ENCODE measurements around the gene KCTD13. TPM values are rescaled to one million over a fixed set of nuclear protein-coding genes. Genes with fewer than 3 reads are reported as not detected.
A peak's percentile ranks its signal among the peaks of the same experiment; 100 is the strongest.

The KCTD13 gene
- total and polyA plus RNA-seq, 10 of the 15 experiments (the other 5 are each of a cell fraction or from before 2014, with no cell fraction given) = 3.3 to 29.2 (median 12.5) TPM

- Histone ChIP-seq H3K9me3 (replicated peaks; ENCODE audit: control insufficient read depth, insufficient read depth, low read length) (no peaks in the 10 kb centered on the region), H3K4me3 (peak within 1 kb of the TSS; percentile 92), H3K4me2 (ENCODE audit: control insufficient read depth, insufficient read depth) (peak within 1 kb of the TSS; percentile 80), H3K4me1 (ENCODE audit: control insufficient read depth, insufficient read depth, low read length) (peaks cover 4% of the 10 kb centered on the region), H3K79me2 (ENCODE audit: control insufficient read depth, insufficient read depth, low read length) (peaks cover 7% of the 10 kb centered on the region), H3K27ac (ENCODE audit: control insufficient read depth, insufficient read depth) (peak within 1 kb of the TSS; percentile 95), H2AFZ (ENCODE audit: control insufficient read depth, low read depth, low read length) (peak within 1 kb of the TSS; percentile 100), H4K20me1 (ENCODE audit: control insufficient read depth, insufficient read depth) (no peaks in the 10 kb centered on the region), H3K36me3 (ENCODE audit: control insufficient read depth in 2 of 2, insufficient read depth in 2 of 2, low read length in 1 of 2) (peaks cover 0 to 3% of the 10 kb centered on the region in 2 experiments; a peak in 2 of 4 replicates), H3K9ac (ENCODE audit: control insufficient read depth, insufficient read depth, low read length) (peak within 1 kb of the TSS; percentile 77), H3K27me3 (replicated peaks in 1 of 2; ENCODE audit: control insufficient read depth in 2 of 2, insufficient read depth in 2 of 2, low read length in 1 of 2) (0 out of 4 replicates have a peak, but pooled peaks cover 0 to 1% of the 10 kb centered on the region in 2 experiments)
- FAIRE-seq (peak; percentile 100), ATAC-seq (peak; percentile 99), DNase-seq (ENCODE audit: low read depth, low spot score) (peak; percentile 92)
- ChIA-PET CTCF (interaction anchor here (1.5 kb wide), 1 partner anchor 15 kb away, joined by 6 read pairs; no protein-coding TSS in a partner anchor), SMC1A (ENCODE audit: uncharacterized antibody, unreplicated experiment) (no interaction called here), RAD21 (ENCODE audit: unreplicated experiment) (no interaction called here), POLR2A (interaction anchor here (1.5 kb wide), 1 partner anchor 42 kb away, joined by 6 read pairs; the partner anchor contains the start of gene MVP)
- under 1% methylated on average over 55 of the region's 57 CpGs for WGBS (ENCODE audit: insufficient coverage, insufficient replicate concordance, low lambda C conversion rate, missing lambda C conversion rate)
- intact Hi-C loops (cut with micrococcal nuclease; ENCODE audit: unreplicated experiment) (loop anchor here (5.0 to 10.0 kb wide), 2 partner anchors 41 to 62 kb away; partner anchors contain the start of genes KCTD13 and MVP), in situ Hi-C loops (cut with MboI) (no loop called here)
- BruUV-seq (replicated peaks) = no TSS peak
- TF ChIP-seq CREM (IDR thresholded peaks at IDR 0.05; ENCODE audit: low read depth) (peak; percentile 94), FOXM1 (IDR thresholded peaks at IDR 0.05; ENCODE audit: low read depth, low read length) (peak; percentile 81), REST (IDR thresholded peaks at IDR 0.05; ENCODE audit: low read depth, low read length) (no peak), BACH1 (IDR thresholded peaks at IDR 0.05; ENCODE audit: borderline replicate concordance) (peak; percentile 26; the same call in 1 of the 2 replicates), CBX5 (IDR thresholded peaks at IDR 0.05; ENCODE audit: low read depth) (0 out of 2 replicates have a peak, but pooled peaks have one; percentile 59), LARP7 (IDR thresholded peaks at IDR 0.05) (no peak; the same call in 1 of the 2 replicates), IKZF2 (IDR thresholded peaks at IDR 0.05) (peak in 1 of 2 experiments; percentile 36; a peak in 1 of 4 replicates), SRF (IDR thresholded peaks at IDR 0.05; ENCODE audit: low read depth in 2 of 2, low read length in 2 of 2) (0 out of 4 replicates have a peak, but pooled peaks of 1 of the 2 experiments have one; percentile 9), NFIC (IDR thresholded peaks at IDR 0.05; ENCODE audit: low read depth, low read length) (peak; percentile 80; the same call in 1 of the 2 replicates), CREB1 (IDR thresholded peaks at IDR 0.05; ENCODE audit: low read depth) (peak; percentile 89), ESRRA (IDR thresholded peaks at IDR 0.05; ENCODE audit: low read length) (no peak), NFXL1 (IDR thresholded peaks at IDR 0.05; ENCODE audit: borderline replicate concordance) (no peak), ZNF384 (IDR thresholded peaks at IDR 0.05; ENCODE audit: borderline replicate concordance, low read depth, low read length) (no peak), DPF2 (IDR thresholded peaks at IDR 0.05) (0 out of 2 replicates have a peak, but pooled peaks have one; percentile 38)
- TF ChIP-seq, protein P1, sequence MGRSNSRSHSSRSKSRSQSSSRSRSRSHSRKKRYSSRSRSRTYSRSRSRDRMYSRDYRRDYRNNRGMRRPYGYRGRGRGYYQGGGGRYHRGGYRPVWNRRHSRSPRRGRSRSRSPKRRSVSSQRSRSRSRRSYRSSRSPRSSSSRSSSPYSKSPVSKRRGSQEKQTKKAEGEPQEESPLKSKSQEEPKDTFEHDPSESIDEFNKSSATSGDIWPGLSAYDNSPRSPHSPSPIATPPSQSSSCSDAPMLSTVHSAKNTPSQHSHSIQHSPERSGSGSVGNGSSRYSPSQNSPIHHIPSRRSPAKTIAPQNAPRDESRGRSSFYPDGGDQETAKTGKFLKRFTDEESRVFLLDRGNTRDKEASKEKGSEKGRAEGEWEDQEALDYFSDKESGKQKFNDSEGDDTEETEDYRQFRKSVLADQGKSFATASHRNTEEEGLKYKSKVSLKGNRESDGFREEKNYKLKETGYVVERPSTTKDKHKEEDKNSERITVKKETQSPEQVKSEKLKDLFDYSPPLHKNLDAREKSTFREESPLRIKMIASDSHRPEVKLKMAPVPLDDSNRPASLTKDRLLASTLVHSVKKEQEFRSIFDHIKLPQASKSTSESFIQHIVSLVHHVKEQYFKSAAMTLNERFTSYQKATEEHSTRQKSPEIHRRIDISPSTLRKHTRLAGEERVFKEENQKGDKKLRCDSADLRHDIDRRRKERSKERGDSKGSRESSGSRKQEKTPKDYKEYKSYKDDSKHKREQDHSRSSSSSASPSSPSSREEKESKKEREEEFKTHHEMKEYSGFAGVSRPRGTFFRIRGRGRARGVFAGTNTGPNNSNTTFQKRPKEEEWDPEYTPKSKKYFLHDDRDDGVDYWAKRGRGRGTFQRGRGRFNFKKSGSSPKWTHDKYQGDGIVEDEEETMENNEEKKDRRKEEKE (IDR thresholded peaks at IDR 0.05) = peak; percentile 99
- TF ChIP-seq, protein P2, sequence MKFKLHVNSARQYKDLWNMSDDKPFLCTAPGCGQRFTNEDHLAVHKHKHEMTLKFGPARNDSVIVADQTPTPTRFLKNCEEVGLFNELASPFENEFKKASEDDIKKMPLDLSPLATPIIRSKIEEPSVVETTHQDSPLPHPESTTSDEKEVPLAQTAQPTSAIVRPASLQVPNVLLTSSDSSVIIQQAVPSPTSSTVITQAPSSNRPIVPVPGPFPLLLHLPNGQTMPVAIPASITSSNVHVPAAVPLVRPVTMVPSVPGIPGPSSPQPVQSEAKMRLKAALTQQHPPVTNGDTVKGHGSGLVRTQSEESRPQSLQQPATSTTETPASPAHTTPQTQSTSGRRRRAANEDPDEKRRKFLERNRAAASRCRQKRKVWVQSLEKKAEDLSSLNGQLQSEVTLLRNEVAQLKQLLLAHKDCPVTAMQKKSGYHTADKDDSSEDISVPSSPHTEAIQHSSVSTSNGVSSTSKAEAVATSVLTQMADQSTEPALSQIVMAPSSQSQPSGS (IDR thresholded peaks at IDR 0.05; ENCODE audit: low read length) = peak; percentile 85
Measured at GRCh38 chr16:29862884-29863668, 63.0 kb downstream of the KCTD13 start, which contains the start of gene CDIPT. Gene CDIPT (minus strand): TSS chr16:29863226. CDS start chr16:29862857, 369 bp downstream.

Data from GM12878 (cell line).